NT2/D1 (cell line): ENCODE results near the gene ANAPC4.

ENCODE experiments used
- DNase-seq: peaks from one replicate; pipeline ENCODE4 v3.0.0-alpha.2; 2011; ENCODE audit warnings: low read depth, low spot score
- H3K27me3 ChIP-seq: 2 replicates; pipeline ENCODE4 v1.6.0; 2011; ENCODE audit warnings: mild to moderate bottlenecking; ENCODE audit not compliant: insufficient read length, insufficient read depth
- H3K36me3 ChIP-seq: 2 replicates; pipeline ENCODE4 v1.6.1; 2011; ENCODE audit warnings: mild to moderate bottlenecking, low read length, mixed read lengths; ENCODE audit not compliant: insufficient read depth, insufficient read length
- H3K4me1 ChIP-seq: 2 replicates; pipeline ENCODE4 v1.5.1; 2011; ENCODE audit not compliant: insufficient read depth, insufficient read length
- H3K4me3 ChIP-seq: 2 replicates; pipeline ENCODE4 v1.5.1; 2011; ENCODE audit warnings: low read depth; ENCODE audit not compliant: insufficient read length
- H3K9ac ChIP-seq: 2 replicates; pipeline ENCODE4 v1.6.0; 2011; ENCODE audit warnings: low read depth; ENCODE audit not compliant: insufficient read length
- H3K9me3 ChIP-seq: 2 replicates; pipeline ENCODE4 v1.5.1; 2011; ENCODE audit warnings: mild to moderate bottlenecking, low read length; ENCODE audit not compliant: insufficient read depth
- SUZ12 ChIP-seq: IDR thresholded peaks from 2 replicates; pipeline ENCODE4 v1.6.1; 2011; ENCODE audit not compliant: insufficient read length, insufficient read depth; ENCODE audit errors: extremely low read depth
- YY1 ChIP-seq: IDR thresholded peaks from 2 replicates; pipeline ENCODE4 v1.6.1; 2011; ENCODE audit not compliant: insufficient read length, insufficient read depth
- ZNF274 ChIP-seq: IDR thresholded peaks from 2 replicates; pipeline ENCODE4 v1.6.1; 2011; ENCODE audit warnings: mild to moderate bottlenecking, low read depth, low read length

The ANAPC4 gene

GRCh38 chr4:25466966-25467697 is 90.1 kb downstream of the ANAPC4 start:
- no peak for DNase-seq
- H3K4me3 ChIP-seq, result no peak overlapping the region
- no peak overlapping the region for H3K9ac ChIP-seq
- H3K27me3 ChIP-seq, result no peaks in the 10 kb centered on the region
- no peaks in the 10 kb centered on the region for H3K36me3 ChIP-seq
- no peaks in the 10 kb centered on the region for H3K9me3 ChIP-seq
- TF ChIP-seq YY1 (no peak), SUZ12 (no peak), ZNF274 (no peak)
- no peaks in the 10 kb centered on the region for H3K4me1 ChIP-seq

- no peaks in the 10 kb centered on the region for H3K9me3 ChIP-seq
- no peaks in the 10 kb centered on the region for H3K4me1 ChIP-seq
These were observed 90.8 kb downstream of the ANAPC4 start for GRCh38 chr4:25467843-25468242.

More at GRCh38 chr4:25467843-25468242, 90.8 kb downstream of the ANAPC4 start:
- no peak overlapping the region for H3K9ac ChIP-seq
- no peak overlapping the region for H3K4me3 ChIP-seq
- no peak for DNase-seq
- H3K36me3 ChIP-seq, result no peaks in the 10 kb centered on the region
- no peaks in the 10 kb centered on the region for H3K27me3 ChIP-seq
- TF ChIP-seq YY1, result no peak
- TF ChIP-seq SUZ12, result no peak
- TF ChIP-seq ZNF274, result no peak
